SJCRH30 (cell line): ENCODE results near the gene PRSS53. TPM values are rescaled to one million over a fixed set of nuclear protein-coding genes. Genes with fewer than 3 reads are reported as not detected.
"Not testable (repeated sequence)": the region's sequence is repeated elsewhere in the genome, so short reads cannot be mapped to it uniquely, and the experiment has no call there.

Experiments used
- DNase-seq, 2 experiments: peaks; one replicate each; pipeline ENCODE4 v3.0.0-alpha.2; 2015 to 2020
- H3K27ac ChIP-seq: fragments of 250-450 bp; sonication (Bioruptor Pico); 2 replicates; pipeline ENCODE4 v1.5.1; 2020; ENCODE audit warnings: mild to moderate bottlenecking, moderate library complexity
- H3K27me3 ChIP-seq: fragments of 250-450 bp; sonication (Bioruptor Pico); 2 replicates; pipeline ENCODE4 v1.5.1; 2020; ENCODE audit warnings: mild to moderate bottlenecking, moderate library complexity
- H3K36me3 ChIP-seq: fragments of 250-450 bp; sonication (Bioruptor Pico); 2 replicates; pipeline ENCODE4 v1.5.1; 2020; ENCODE audit warnings: mild to moderate bottlenecking, moderate library complexity
- H3K4me1 ChIP-seq: fragments of 250-450 bp; sonication (Bioruptor Pico); 2 replicates; pipeline ENCODE4 v1.5.1; 2020; ENCODE audit warnings: mild to moderate bottlenecking, moderate library complexity
- H3K4me3 ChIP-seq: fragments of 250-450 bp; sonication (Bioruptor Pico); 2 replicates; pipeline ENCODE4 v1.5.1; 2020; ENCODE audit warnings: mild to moderate bottlenecking, moderate library complexity
- H3K9me3 ChIP-seq: fragments of 250-450 bp; sonication (Bioruptor Pico); replicated peaks from 2 replicates; pipeline ENCODE4 v1.5.1; 2020; ENCODE audit warnings: mild to moderate bottlenecking, moderate library complexity
- total RNA-seq: library from RNA; depleted of rRNA; stranded (reverse); fragments of >200 nt; shearing (Covaris generic); gene quantifications from 2 replicates; pipeline ENCODE4 v1.2.3, GENCODE V29; 2014; rRNA removed

The PRSS53 gene
- 2.8 and 4.3 TPM in 2 replicates for total RNA-seq

GRCh38 chr16:31088459-31089183, at the start of gene PRSS53:
Gene PRSS53 (minus strand): TSS chr16:31088943. CDS start chr16:31088809, 134 bp downstream.
- Histone ChIP-seq H3K4me3 (no peak within 1 kb of the TSS), H3K27ac (no peak within 1 kb of the TSS; the same call in 1 of the 2 replicates), H3K9me3 (no peaks in the 10 kb centered on the region), H3K27me3 (no peaks in the 10 kb centered on the region), H3K36me3 (peaks cover 15% of the 10 kb centered on the region), H3K4me1 (peaks cover 49% of the 10 kb centered on the region)
- DNase-seq = peak in 1 of 2 experiments; percentile 42

- H3K4me1 ChIP-seq, H3K9me3 ChIP-seq, DNase-seq, H3K36me3 ChIP-seq, H3K27me3 ChIP-seq, H3K27ac ChIP-seq, H3K4me3 ChIP-seq: not testable (repeated sequence)
These were observed 48.2 kb upstream of the PRSS53 start for GRCh38 chr16:31136822-31137499.

GRCh38 chr16:31136287-31136662, 47.5 kb upstream of the PRSS53 start:
- Histone ChIP-seq H3K9me3 (no peaks in the 10 kb centered on the region), H3K27me3 (no peaks in the 10 kb centered on the region), H3K27ac (no peak overlapping the region), H3K36me3 (no peaks in the 10 kb centered on the region), H3K4me1 (no peaks in the 10 kb centered on the region; the same call in 1 of the 2 replicates), H3K4me3 (no peak overlapping the region)
- no peak for DNase-seq

- no peak within 1 kb of the TSS for H3K27ac ChIP-seq
- H3K4me1 ChIP-seq = no peaks in the 10 kb centered on the region; the same call in 1 of the 2 replicates
- H3K36me3 ChIP-seq = no peaks in the 10 kb centered on the region
- H3K9me3 ChIP-seq = no peaks in the 10 kb centered on the region
- H3K27me3 ChIP-seq = no peaks in the 10 kb centered on the region
- DNase-seq = no peak
- no peak within 1 kb of the TSS for H3K4me3 ChIP-seq
These were observed 47.0 kb upstream of the PRSS53 start, which contains the start of gene PRSS8 for GRCh38 chr16:31135535-31136286. Gene PRSS8 (minus strand): TSS chr16:31135727. CDS start chr16:31135498, 229 bp downstream.

- DNase-seq = peak in 1 of 2 experiments; percentile 25
- Histone ChIP-seq H3K4me3 (no peak overlapping the region), H3K36me3 (no peaks in the 10 kb centered on the region), H3K27me3 (no peaks in the 10 kb centered on the region), H3K9me3 (no peaks in the 10 kb centered on the region), H3K27ac (no peak overlapping the region), H3K4me1 (no peaks in the 10 kb centered on the region; the same call in 1 of the 2 replicates)
These were observed 46.1 kb upstream of the PRSS53 start for GRCh38 chr16:31134625-31135534.

GRCh38 chr16:31134091-31134571, 45.4 kb upstream of the PRSS53 start:
- no peak for DNase-seq
- H3K27me3 ChIP-seq = no peaks in the 10 kb centered on the region
- H3K9me3 ChIP-seq = no peaks in the 10 kb centered on the region
- no peak overlapping the region for H3K4me3 ChIP-seq
- H3K27ac ChIP-seq = no peak overlapping the region
- no peaks in the 10 kb centered on the region; the same call in 1 of the 2 replicates for H3K4me1 ChIP-seq
- H3K36me3 ChIP-seq = no peaks in the 10 kb centered on the region

GRCh38 chr16:31133046-31133501, 44.3 kb upstream of the PRSS53 start:
- Histone ChIP-seq H3K27ac (no peak overlapping the region), H3K27me3 (no peaks in the 10 kb centered on the region), H3K36me3 (no peaks in the 10 kb centered on the region), H3K4me1 (no peaks in the 10 kb centered on the region), H3K4me3 (no peak overlapping the region), H3K9me3 (no peaks in the 10 kb centered on the region)
- DNase-seq = no peak

GRCh38 chr16:31132303-31132979, 43.7 kb upstream of the PRSS53 start:
- Histone ChIP-seq H3K4me3 (no peak overlapping the region), H3K36me3 (no peaks in the 10 kb centered on the region), H3K27ac (no peak overlapping the region), H3K4me1 (no peaks in the 10 kb centered on the region), H3K27me3 (no peaks in the 10 kb centered on the region), H3K9me3 (no peaks in the 10 kb centered on the region)
- DNase-seq = no peak

GRCh38 chr16:31131841-31132271, 43.1 kb upstream of the PRSS53 start:
- DNase-seq = no peak
- Histone ChIP-seq H3K27me3 (no peaks in the 10 kb centered on the region), H3K4me3 (no peak overlapping the region), H3K27ac (no peak overlapping the region), H3K9me3 (no peaks in the 10 kb centered on the region), H3K4me1 (no peaks in the 10 kb centered on the region), H3K36me3 (no peaks in the 10 kb centered on the region)

- H3K4me3 ChIP-seq = no peak overlapping the region
- H3K27me3 ChIP-seq = no peaks in the 10 kb centered on the region
- no peaks in the 10 kb centered on the region for H3K36me3 ChIP-seq
- H3K4me1 ChIP-seq = no peaks in the 10 kb centered on the region
- DNase-seq = no peak
- H3K9me3 ChIP-seq = no peaks in the 10 kb centered on the region
- H3K27ac ChIP-seq = no peak overlapping the region
These were observed 42.7 kb upstream of the PRSS53 start for GRCh38 chr16:31131416-31131815.

- Histone ChIP-seq H3K27ac (no peak overlapping the region), H3K4me1 (no peaks in the 10 kb centered on the region), H3K27me3 (no peaks in the 10 kb centered on the region)
These were observed 42.2 kb upstream of the PRSS53 start for GRCh38 chr16:31130899-31131298.

GRCh38 chr16:31130336-31130891, 41.7 kb upstream of the PRSS53 start:
- Histone ChIP-seq H3K27me3 (no peaks in the 10 kb centered on the region), H3K4me3 (no peak overlapping the region), H3K36me3 (no peaks in the 10 kb centered on the region), H3K4me1 (no peaks in the 10 kb centered on the region), H3K27ac (no peak overlapping the region), H3K9me3 (no peaks in the 10 kb centered on the region)
- no peak for DNase-seq

More at GRCh38 chr16:31130899-31131298, 42.2 kb upstream of the PRSS53 start:
- Histone ChIP-seq H3K4me3 (no peak overlapping the region), H3K9me3 (no peaks in the 10 kb centered on the region), H3K36me3 (no peaks in the 10 kb centered on the region)
- no peak for DNase-seq
